Fibroblast of lung (primary cell): ENCODE results near the gene AFF2.

Source experiments
- EZH2 ChIP-seq: IDR thresholded peaks from 2 replicates; pipeline ENCODE4 v1.5.1; 2012; ENCODE audit warnings: low read length, control low read depth, mild to moderate bottlenecking; ENCODE audit errors: missing control alignments
- TF ChIP-seq, protein P1 (sequence below), 2 donors: IDR thresholded peaks in 1 of 2; conservative IDR thresholded peaks in 1 of 2; 1 replicate in 1 of 2; 2 replicates in 1 of 2; pipeline ENCODE4 v1.5.1; 2011 to 2012; ENCODE audit warnings: low read length in 2 of 2, control low read depth in 1 of 2, inconsistent platforms in 1 of 2, low read depth in 1 of 2, mild to moderate bottlenecking in 1 of 2

DNA sequence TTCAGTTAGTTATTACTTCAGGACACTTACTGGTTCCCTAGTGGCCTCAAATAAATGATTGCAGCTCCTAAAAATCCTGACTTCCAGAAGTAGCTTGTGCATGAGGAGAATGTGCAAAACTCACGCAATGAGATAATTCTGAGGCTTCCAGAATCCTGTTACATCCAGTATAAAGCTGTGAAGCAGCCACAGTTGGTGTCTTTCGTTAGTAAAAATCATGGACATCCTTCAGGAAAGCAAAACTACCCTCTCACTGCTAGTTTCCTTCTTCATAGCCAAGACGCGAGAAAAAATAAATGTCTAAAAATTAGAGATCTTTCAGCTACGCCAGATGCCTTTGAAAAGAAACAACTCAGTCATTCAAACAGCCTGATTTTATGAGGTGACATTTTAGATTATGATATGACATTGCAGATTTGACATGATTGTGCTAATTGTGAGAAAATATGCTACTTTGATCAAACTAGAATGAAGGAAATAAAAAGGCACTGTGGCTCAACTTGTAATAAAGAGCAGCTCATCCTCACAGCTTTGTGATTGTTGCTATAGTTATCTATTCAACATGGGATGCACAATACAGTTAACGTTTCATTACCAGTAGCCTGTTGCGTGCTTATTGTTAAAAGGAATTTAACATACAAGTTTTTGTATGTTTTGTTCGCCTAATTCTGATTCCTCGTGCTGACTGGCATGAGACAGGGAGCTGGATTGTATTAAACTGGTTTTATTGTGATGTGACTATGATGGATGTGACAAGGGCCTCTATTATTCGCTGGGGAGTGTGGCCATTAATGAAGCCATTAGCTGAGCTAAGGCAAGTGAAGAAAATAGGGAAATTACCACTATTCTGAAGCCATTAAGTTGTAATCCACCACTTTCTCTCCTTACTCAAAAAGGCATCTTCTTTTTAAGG is 40.5 kb downstream of the AFF2 start:
- TF ChIP-seq, protein P1, sequence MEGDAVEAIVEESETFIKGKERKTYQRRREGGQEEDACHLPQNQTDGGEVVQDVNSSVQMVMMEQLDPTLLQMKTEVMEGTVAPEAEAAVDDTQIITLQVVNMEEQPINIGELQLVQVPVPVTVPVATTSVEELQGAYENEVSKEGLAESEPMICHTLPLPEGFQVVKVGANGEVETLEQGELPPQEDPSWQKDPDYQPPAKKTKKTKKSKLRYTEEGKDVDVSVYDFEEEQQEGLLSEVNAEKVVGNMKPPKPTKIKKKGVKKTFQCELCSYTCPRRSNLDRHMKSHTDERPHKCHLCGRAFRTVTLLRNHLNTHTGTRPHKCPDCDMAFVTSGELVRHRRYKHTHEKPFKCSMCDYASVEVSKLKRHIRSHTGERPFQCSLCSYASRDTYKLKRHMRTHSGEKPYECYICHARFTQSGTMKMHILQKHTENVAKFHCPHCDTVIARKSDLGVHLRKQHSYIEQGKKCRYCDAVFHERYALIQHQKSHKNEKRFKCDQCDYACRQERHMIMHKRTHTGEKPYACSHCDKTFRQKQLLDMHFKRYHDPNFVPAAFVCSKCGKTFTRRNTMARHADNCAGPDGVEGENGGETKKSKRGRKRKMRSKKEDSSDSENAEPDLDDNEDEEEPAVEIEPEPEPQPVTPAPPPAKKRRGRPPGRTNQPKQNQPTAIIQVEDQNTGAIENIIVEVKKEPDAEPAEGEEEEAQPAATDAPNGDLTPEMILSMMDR (conservative IDR thresholded peaks at IDR 0.05 in 1 of 2, IDR thresholded peaks at IDR 0.05 in 1 of 2; ENCODE audit: low read depth in 1 of 2, low read length in 2 of 2): no peak
- TF ChIP-seq EZH2: no peak
